CD14-positive monocyte (primary cell): ENCODE data around the gene GREB1L. TPM values are rescaled to one million over a fixed set of nuclear protein-coding genes. Genes with fewer than 3 reads are reported as not detected.

Experiments used
- DNase-seq, 3 donors: peaks; one replicate each; pipeline ENCODE4 v3.0.0-alpha.2; 2011 to 2022
- H2AFZ ChIP-seq: 2 replicates; pipeline ENCODE4 v1.6.0; 2012; ENCODE audit warnings: mild to moderate bottlenecking, low read depth, low read length, inconsistent platforms; ENCODE audit not compliant: insufficient read depth, poor library complexity, severe bottlenecking
- H3K27ac ChIP-seq, 2 donors: 1 replicate in 1 of 2; 2 replicates in 1 of 2; pipeline ENCODE4 v1.5.1; 2012 to 2013; ENCODE audit warnings: low read length in 2 of 2, control low read depth in 1 of 2, inconsistent platforms in 1 of 2, low read depth in 1 of 2, mild to moderate bottlenecking in 1 of 2
- H3K27me3 ChIP-seq, 2 donors: one replicate each; pipeline versions ENCODE4 v1.6.0 to v1.6.1; 2011 to 2013; ENCODE audit warnings: low read length in 2 of 2; ENCODE audit not compliant: control insufficient read depth in 2 of 2, insufficient read depth in 2 of 2
- H3K36me3 ChIP-seq, 2 donors: replicated peaks in 1 of 2; 1 replicate in 1 of 2; 2 replicates in 1 of 2; pipeline versions ENCODE4 v1.5.1 to v1.6.1; 2012 to 2013; ENCODE audit warnings: low read length in 2 of 2, control low read depth in 1 of 2, inconsistent platforms in 1 of 2, mild to moderate bottlenecking in 1 of 2; ENCODE audit not compliant: insufficient read depth in 2 of 2, control insufficient read depth in 1 of 2
- H3K4me1 ChIP-seq, 2 donors: 1 replicate in 1 of 2; 2 replicates in 1 of 2; pipeline versions ENCODE4 v1.5.1 to v1.6.1; 2012 to 2013; ENCODE audit warnings: low read length in 2 of 2, control low read depth in 1 of 2, inconsistent platforms in 1 of 2, mild to moderate bottlenecking in 1 of 2, moderate library complexity in 1 of 2; ENCODE audit not compliant: insufficient read depth in 2 of 2, control insufficient read depth in 1 of 2
- H3K4me2 ChIP-seq: replicated peaks from 2 replicates; pipeline ENCODE3; 2012; ENCODE audit warnings: low read length, moderate library complexity, mild to moderate bottlenecking; ENCODE audit not compliant: poor library complexity, severe bottlenecking; ENCODE audit errors: extremely low read depth
- H3K4me3 ChIP-seq, 3 experiments: fragments of 200-600 bp in 1 of 3; sonication (generic) in 1 of 3; replicated peaks in 1 of 3; 1 replicate in 2 of 3; 2 replicates in 1 of 3; pipeline ENCODE4 v1.5.1; 2011 to 2013; ENCODE audit warnings: low read length in 3 of 3, mild to moderate bottlenecking in 3 of 3, control low read depth in 2 of 3, low read depth in 2 of 3, inconsistent platforms in 1 of 3, moderate library complexity in 1 of 3
- H3K79me2 ChIP-seq: 2 replicates; pipeline ENCODE4 v1.6.0; 2012; ENCODE audit warnings: mild to moderate bottlenecking, control low read depth, inconsistent platforms, low read length, moderate library complexity; ENCODE audit not compliant: insufficient read depth
- H3K9ac ChIP-seq: 2 replicates; pipeline ENCODE4 v1.6.0; 2017; ENCODE audit warnings: low read length, mild to moderate bottlenecking; ENCODE audit not compliant: insufficient read depth, poor library complexity, severe bottlenecking
- H3K9me3 ChIP-seq, 2 donors: replicated peaks in 1 of 2; 1 replicate in 1 of 2; 2 replicates in 1 of 2; pipeline versions ENCODE4 v1.5.1 to v1.6.1; 2012 to 2013; ENCODE audit warnings: low read length in 2 of 2, control low read depth in 1 of 2; ENCODE audit not compliant: control insufficient read depth in 1 of 2, insufficient read depth in 1 of 2
- H4K20me1 ChIP-seq: 2 replicates; pipeline ENCODE4 v1.6.0; 2012; ENCODE audit warnings: mild to moderate bottlenecking, low read length, control low read depth, moderate library complexity; ENCODE audit not compliant: insufficient read depth
- H3K27ac Mint-ChIP-seq, 7 donors: one replicate each; pipeline ENCODE4 v1.8.0; 2020; ENCODE audit warnings: mild to moderate bottlenecking in 7 of 7, mixed read lengths in 7 of 7, moderate library complexity in 6 of 7, inconsistent platforms in 2 of 7
- H3K27me3 Mint-ChIP-seq, 3 donors: one replicate each; pipeline ENCODE4 v1.8.0; 2021 to 2022; ENCODE audit warnings: low read depth in 3 of 3, mild to moderate bottlenecking in 3 of 3, mixed read lengths in 3 of 3, moderate library complexity in 3 of 3, inconsistent platforms in 1 of 3
- H3K36me3 Mint-ChIP-seq, 2 donors: one replicate each; pipeline ENCODE4 v1.8.0; 2020; ENCODE audit warnings: mixed read lengths in 2 of 2, inconsistent platforms in 1 of 2, mild to moderate bottlenecking in 1 of 2
- H3K4me1 Mint-ChIP-seq: one replicate; pipeline ENCODE4 v1.8.0; 2020; ENCODE audit warnings: mild to moderate bottlenecking, mixed read lengths
- H3K4me3 Mint-ChIP-seq, 2 donors: one replicate each; pipeline ENCODE4 v1.8.0; 2020; ENCODE audit warnings: mild to moderate bottlenecking in 2 of 2, mixed read lengths in 2 of 2, moderate library complexity in 1 of 2
- H3K9me3 Mint-ChIP-seq, 7 donors: one replicate each; pipeline ENCODE4 v1.8.0; 2020 to 2022; ENCODE audit warnings: mixed read lengths in 7 of 7, mild to moderate bottlenecking in 6 of 7, moderate library complexity in 6 of 7, inconsistent platforms in 2 of 7
- WGBS: methylation state at CpG from one replicate; pipeline ENCODE4 v1.1.5; 2013; ENCODE audit warnings: missing lambda C conversion rate; ENCODE audit not compliant: insufficient coverage; 5-methylcytosine and 5-hydroxymethylcytosine counted together
- intact Hi-C, 2 donors: fragments of 100-400 bp; cut with micrococcal nuclease; formaldehyde crosslinking; loops; one replicate each; pipeline versions ENCODE4 v1.15.0 to v1.15.1; 2023
- polyA plus RNA-seq, 3 donors: library from polyadenylated mRNA; depleted of rRNA in 1 of 3; unstranded in 2 of 3; stranded (reverse) in 1 of 3; fragments of 300-500 nt in 2 of 3; fragments of >200 nt in 1 of 3; fragmentation: Illumina TruSeq in 2 of 3; gene quantifications; 1 replicate in 2 of 3; 2 replicates in 1 of 3; pipeline ENCODE4 v1.2.3, GENCODE V29; 2012 to 2021
- TF ChIP-seq, protein P1 (sequence below): fragments of 200-600 bp; IDR thresholded peaks from one replicate; pipeline ENCODE4 v1.8.0; 2022; ENCODE audit warnings: antibody characterized with exemption, mild to moderate bottlenecking

Gene GREB1L
- polyA plus RNA-seq, 3 donors, result 0.02 to 0.03 TPM; not detected in 1

DNA sequence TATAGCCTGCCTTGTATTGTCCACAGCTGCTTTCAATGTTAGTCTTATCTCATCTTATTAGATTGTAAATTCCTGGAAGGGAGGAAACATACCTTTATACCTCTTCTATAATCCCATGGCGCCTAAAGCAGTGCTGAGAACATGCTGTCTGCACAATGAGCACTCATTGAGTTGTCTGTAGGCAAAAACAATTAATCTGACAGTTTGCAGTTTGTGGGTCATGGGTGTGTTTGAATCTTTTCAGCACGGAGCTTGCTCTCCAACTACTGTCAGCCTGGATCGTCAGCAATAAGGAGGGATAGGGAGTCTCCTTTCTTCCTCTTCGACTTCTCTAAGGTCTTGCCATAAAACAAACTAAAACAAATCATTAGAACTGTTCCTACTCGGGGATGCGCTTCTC lies 26.5 kb upstream of the GREB1L start:
- TF ChIP-seq, protein P1, sequence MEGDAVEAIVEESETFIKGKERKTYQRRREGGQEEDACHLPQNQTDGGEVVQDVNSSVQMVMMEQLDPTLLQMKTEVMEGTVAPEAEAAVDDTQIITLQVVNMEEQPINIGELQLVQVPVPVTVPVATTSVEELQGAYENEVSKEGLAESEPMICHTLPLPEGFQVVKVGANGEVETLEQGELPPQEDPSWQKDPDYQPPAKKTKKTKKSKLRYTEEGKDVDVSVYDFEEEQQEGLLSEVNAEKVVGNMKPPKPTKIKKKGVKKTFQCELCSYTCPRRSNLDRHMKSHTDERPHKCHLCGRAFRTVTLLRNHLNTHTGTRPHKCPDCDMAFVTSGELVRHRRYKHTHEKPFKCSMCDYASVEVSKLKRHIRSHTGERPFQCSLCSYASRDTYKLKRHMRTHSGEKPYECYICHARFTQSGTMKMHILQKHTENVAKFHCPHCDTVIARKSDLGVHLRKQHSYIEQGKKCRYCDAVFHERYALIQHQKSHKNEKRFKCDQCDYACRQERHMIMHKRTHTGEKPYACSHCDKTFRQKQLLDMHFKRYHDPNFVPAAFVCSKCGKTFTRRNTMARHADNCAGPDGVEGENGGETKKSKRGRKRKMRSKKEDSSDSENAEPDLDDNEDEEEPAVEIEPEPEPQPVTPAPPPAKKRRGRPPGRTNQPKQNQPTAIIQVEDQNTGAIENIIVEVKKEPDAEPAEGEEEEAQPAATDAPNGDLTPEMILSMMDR, result no peak
- WGBS, result no CpG with 5 or more reads among the region's 6 CpGs
- DNase-seq, result no peak
- H3K4me1 Mint-ChIP-seq, result peaks cover 4% of the 10 kb centered on the region
- H3K27me3 Mint-ChIP-seq, result peaks cover 6 to 17% (median 12%) of the 10 kb centered on the region in 3 donors
- no peaks in the 10 kb centered on the region for H3K79me2 ChIP-seq
- H3K4me2 ChIP-seq, result no peak overlapping the region
- no peaks in the 10 kb centered on the region for H3K9me3 ChIP-seq
- no peak overlapping the region for H3K27ac Mint-ChIP-seq
- no peak overlapping the region for H3K4me3 Mint-ChIP-seq
- H3K27me3 ChIP-seq, result no peaks in the 10 kb centered on the region
- no peak overlapping the region for H3K27ac ChIP-seq
- peaks cover 0 to 4% (median 3%) of the 10 kb centered on the region in 7 donors for H3K9me3 Mint-ChIP-seq
- no peaks in the 10 kb centered on the region for H3K36me3 Mint-ChIP-seq
- no peaks in the 10 kb centered on the region for H3K4me1 ChIP-seq
- H2AFZ ChIP-seq, result no peak overlapping the region
- no peaks in the 10 kb centered on the region for H4K20me1 ChIP-seq
- intact Hi-C loops, result no loop called here
- H3K4me3 ChIP-seq, result no peak overlapping the region
- no peak overlapping the region for H3K9ac ChIP-seq
- no peaks in the 10 kb centered on the region for H3K36me3 ChIP-seq

DNA sequence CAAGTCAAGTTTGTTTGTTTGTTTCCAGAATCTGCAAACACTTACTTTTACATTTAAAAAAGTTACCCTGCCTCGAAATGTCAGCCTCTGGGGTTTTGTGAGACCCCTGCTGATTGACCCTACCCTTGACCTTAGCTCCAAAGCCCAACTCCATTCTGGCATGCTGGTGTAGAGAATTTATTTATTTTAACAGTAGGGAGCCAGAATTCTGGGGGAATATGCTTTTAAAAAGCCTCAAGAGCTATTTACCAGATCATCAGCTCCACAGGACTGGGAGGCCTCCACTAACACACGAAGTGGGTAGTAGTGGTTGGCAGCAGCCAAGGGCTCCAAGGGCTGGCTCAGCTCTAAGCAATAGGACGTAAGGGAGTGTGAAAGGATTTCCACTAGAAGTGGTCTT lies 23.2 kb upstream of the GREB1L start:
- no peak overlapping the region for H3K27ac ChIP-seq
- Mint-ChIP-seq H3K4me1 (no peaks in the 10 kb centered on the region), H3K27ac (no peak overlapping the region), H3K27me3 (peaks cover 3 to 10% (median 10%) of the 10 kb centered on the region in 3 donors), H3K36me3 (no peaks in the 10 kb centered on the region), H3K4me3 (no peak overlapping the region), H3K9me3 (peaks cover 0 to 3% (median 0%) of the 10 kb centered on the region in 7 donors)
- H2AFZ ChIP-seq, result no peak overlapping the region
- no peaks in the 10 kb centered on the region for H4K20me1 ChIP-seq
- H3K4me2 ChIP-seq, result no peak overlapping the region
- no peaks in the 10 kb centered on the region for H3K27me3 ChIP-seq
- H3K9ac ChIP-seq, result no peak overlapping the region
- no peaks in the 10 kb centered on the region for H3K79me2 ChIP-seq
- no peaks in the 10 kb centered on the region for H3K36me3 ChIP-seq
- H3K4me1 ChIP-seq, result no peaks in the 10 kb centered on the region
- H3K4me3 ChIP-seq, result no peak overlapping the region
- TF ChIP-seq, protein P1, result no peak
- DNase-seq, result no peak
- intact Hi-C loops, result no loop called here
- no CpG with 5 or more reads among the region's 3 CpGs for WGBS
- no peaks in the 10 kb centered on the region for H3K9me3 ChIP-seq
